GM19468 (cell line): ENCODE data around the gene SNCA.

Source experiments
- ATAC-seq: cut with Tn5 transposase; IDR thresholded peaks from one replicate; pipeline ENCODE4 v1.9.1; 2021; ENCODE audit warnings: mild to moderate bottlenecking, moderate library complexity, moderate number of reproducible peaks; ENCODE audit not compliant: unreplicated experiment; ENCODE audit errors: extremely low read depth

The SNCA gene

GRCh38 chr4:89757154-89757719, 79.7 kb downstream of the SNCA start:
- ATAC-seq: no peak

GRCh38 chr4:89755220-89755619, 81.7 kb downstream of the SNCA start:
- ATAC-seq: no peak

GRCh38 chr4:89754531-89754930, 82.4 kb downstream of the SNCA start:
- no peak for ATAC-seq

- ATAC-seq: no peak
Measured at GRCh38 chr4:89753601-89754066, 83.3 kb downstream of the SNCA start.

GRCh38 chr4:89752932-89753598, 83.9 kb downstream of the SNCA start:
- no peak for ATAC-seq

GRCh38 chr4:89751416-89751815, 85.5 kb downstream of the SNCA start:
- ATAC-seq: no peak

GRCh38 chr4:89746377-89746776, 90.6 kb downstream of the SNCA start:
- no peak for ATAC-seq

- no peak for ATAC-seq
Measured at GRCh38 chr4:89745708-89746107, 91.3 kb downstream of the SNCA start.

GRCh38 chr4:89744914-89745313, 92.0 kb downstream of the SNCA start:
- ATAC-seq: no peak

GRCh38 chr4:89741768-89742167, 95.2 kb downstream of the SNCA start:
- ATAC-seq: no peak

- ATAC-seq: no peak
Measured at GRCh38 chr4:89739311-89739988, 97.5 kb downstream of the SNCA start.

GRCh38 chr4:89737888-89738287, 99.1 kb downstream of the SNCA start:
- no peak for ATAC-seq

GRCh38 chr4:89733946-89734345, 103.0 kb downstream of the SNCA start:
- no peak for ATAC-seq

GRCh38 chr4:89727238-89727637, 109.7 kb downstream of the SNCA start:
- ATAC-seq: no peak

GRCh38 chr4:89725268-89725667, 111.7 kb downstream of the SNCA start:
- no peak for ATAC-seq

GRCh38 chr4:89724716-89725115, 112.2 kb downstream of the SNCA start:
- no peak for ATAC-seq

GRCh38 chr4:89723096-89723495, 113.9 kb downstream of the SNCA start:
- no peak for ATAC-seq

- no peak for ATAC-seq
Measured at GRCh38 chr4:89722517-89722916, 114.4 kb downstream of the SNCA start.

GRCh38 chr4:89720981-89721380, 116.0 kb downstream of the SNCA start:
- no peak for ATAC-seq

GRCh38 chr4:89719536-89720090, 117.3 kb downstream of the SNCA start:
- ATAC-seq: no peak

- ATAC-seq: no peak
Measured at GRCh38 chr4:89716893-89717292, 120.1 kb downstream of the SNCA start.
